Activated naive CD8-positive, alpha-beta T cell treated with anti-CD3 and anti-CD28 coated beads, Interleukin-2, amount 50 U/mL, for 24 hours (primary cell): ENCODE data around the gene SPDYE4.

Source experiments
- ATAC-seq: fragments of 150-1000 bp; cut with Tn5 transposase; one replicate; pipeline ENCODE4 v1.10.0; 2021
- DNase-seq: peaks from one replicate; pipeline ENCODE4 v3.0.0; 2021
- H3K27ac Mint-ChIP-seq: one replicate; pipeline ENCODE4 v1.8.0; 2021; ENCODE audit warnings: mild to moderate bottlenecking, mixed read lengths
- H3K27me3 Mint-ChIP-seq: one replicate; pipeline ENCODE4 v1.8.0; 2021; ENCODE audit warnings: mixed read lengths
- H3K36me3 Mint-ChIP-seq: one replicate; pipeline ENCODE4 v1.8.0; 2021; ENCODE audit warnings: low read depth, mixed read lengths
- H3K4me1 Mint-ChIP-seq: one replicate; pipeline ENCODE4 v1.8.0; 2021; ENCODE audit warnings: mixed read lengths
- H3K4me3 Mint-ChIP-seq: one replicate; pipeline ENCODE4 v1.8.0; 2021; ENCODE audit warnings: mild to moderate bottlenecking, moderate library complexity, mixed read lengths
- H3K9me3 Mint-ChIP-seq: one replicate; pipeline ENCODE4 v1.8.0; 2021; ENCODE audit warnings: mixed read lengths

The SPDYE4 gene

GRCh38 chr17:8792646-8793045 lies 34.3 kb upstream of the SPDYE4 start:
- ATAC-seq (no peak), DNase-seq (no peak)
- H3K4me3 Mint-ChIP-seq: no peak overlapping the region
- peaks cover 6% of the 10 kb centered on the region for H3K4me1 Mint-ChIP-seq
- H3K36me3 Mint-ChIP-seq: no peaks in the 10 kb centered on the region
- H3K27me3 Mint-ChIP-seq: peaks cover 2% of the 10 kb centered on the region
- H3K9me3 Mint-ChIP-seq: peaks cover 7% of the 10 kb centered on the region
- H3K27ac Mint-ChIP-seq: no peak overlapping the region

GRCh38 chr17:8791910-8792270 lies 33.5 kb upstream of the SPDYE4 start:
- ATAC-seq (peak; percentile 72), DNase-seq (no peak)
- H3K36me3 Mint-ChIP-seq: no peaks in the 10 kb centered on the region
- H3K27me3 Mint-ChIP-seq: peaks cover 2% of the 10 kb centered on the region
- H3K4me1 Mint-ChIP-seq: peaks cover 6% of the 10 kb centered on the region
- no peak overlapping the region for H3K27ac Mint-ChIP-seq
- H3K9me3 Mint-ChIP-seq: peaks cover 7% of the 10 kb centered on the region
- no peak overlapping the region for H3K4me3 Mint-ChIP-seq

- ATAC-seq: no peak
- H3K36me3 Mint-ChIP-seq: no peaks in the 10 kb centered on the region
- peaks cover 2% of the 10 kb centered on the region for H3K27me3 Mint-ChIP-seq
- H3K27ac Mint-ChIP-seq: no peak overlapping the region
- H3K4me1 Mint-ChIP-seq: peaks cover 6% of the 10 kb centered on the region
- H3K9me3 Mint-ChIP-seq: peaks cover 7% of the 10 kb centered on the region
- no peak for DNase-seq
- H3K4me3 Mint-ChIP-seq: no peak overlapping the region
These were observed 33.0 kb upstream of the SPDYE4 start for GRCh38 chr17:8791248-8791909.

GRCh38 chr17:8789743-8790142 lies 31.4 kb upstream of the SPDYE4 start:
- ATAC-seq: no peak
- peaks cover 2% of the 10 kb centered on the region for H3K27me3 Mint-ChIP-seq
- no peak overlapping the region for H3K27ac Mint-ChIP-seq
- H3K9me3 Mint-ChIP-seq: peaks cover 7% of the 10 kb centered on the region
- H3K36me3 Mint-ChIP-seq: no peaks in the 10 kb centered on the region
- peaks cover 6% of the 10 kb centered on the region for H3K4me1 Mint-ChIP-seq
- DNase-seq: no peak
- no peak overlapping the region for H3K4me3 Mint-ChIP-seq

- ATAC-seq: no peak
- no peak overlapping the region for H3K27ac Mint-ChIP-seq
- no peak overlapping the region for H3K4me3 Mint-ChIP-seq
- peaks cover 6% of the 10 kb centered on the region for H3K4me1 Mint-ChIP-seq
- H3K36me3 Mint-ChIP-seq: no peaks in the 10 kb centered on the region
- DNase-seq: no peak
- H3K9me3 Mint-ChIP-seq: peaks cover 7% of the 10 kb centered on the region
- peaks cover 2% of the 10 kb centered on the region for H3K27me3 Mint-ChIP-seq
These were observed 30.7 kb upstream of the SPDYE4 start for GRCh38 chr17:8788998-8789397.

GRCh38 chr17:8785547-8786413 lies 27.4 kb upstream of the SPDYE4 start:
- H3K9me3 Mint-ChIP-seq: no peaks in the 10 kb centered on the region
- H3K4me3 Mint-ChIP-seq: no peak overlapping the region
- H3K27me3 Mint-ChIP-seq: peaks cover 2% of the 10 kb centered on the region
- ATAC-seq: peak; percentile 43
- no peaks in the 10 kb centered on the region for H3K36me3 Mint-ChIP-seq
- DNase-seq: peak; percentile 78
- H3K4me1 Mint-ChIP-seq: peaks cover 6% of the 10 kb centered on the region
- no peak overlapping the region for H3K27ac Mint-ChIP-seq

GRCh38 chr17:8782176-8782575 lies 23.8 kb upstream of the SPDYE4 start:
- no peak for ATAC-seq
- peaks cover 6% of the 10 kb centered on the region for H3K4me1 Mint-ChIP-seq

GRCh38 chr17:8781776-8782175 lies 23.4 kb upstream of the SPDYE4 start:
- no peak for DNase-seq
- no peak for ATAC-seq
- Mint-ChIP-seq H3K4me3 (no peak overlapping the region), H3K27me3 (peaks cover 7% of the 10 kb centered on the region), H3K4me1 (peaks cover 6% of the 10 kb centered on the region), H3K9me3 (no peaks in the 10 kb centered on the region), H3K27ac (no peak overlapping the region), H3K36me3 (no peaks in the 10 kb centered on the region)

More at GRCh38 chr17:8782176-8782575, 23.8 kb upstream of the SPDYE4 start:
- no peaks in the 10 kb centered on the region for H3K9me3 Mint-ChIP-seq
- peaks cover 6% of the 10 kb centered on the region for H3K27me3 Mint-ChIP-seq
- no peak overlapping the region for H3K4me3 Mint-ChIP-seq
- H3K27ac Mint-ChIP-seq: no peak overlapping the region
- no peaks in the 10 kb centered on the region for H3K36me3 Mint-ChIP-seq
- no peak for DNase-seq

GRCh38 chr17:8776881-8777280 lies 18.5 kb upstream of the SPDYE4 start:
- peaks cover 5% of the 10 kb centered on the region for H3K4me1 Mint-ChIP-seq
- DNase-seq (no peak), ATAC-seq (no peak)
- H3K36me3 Mint-ChIP-seq: no peaks in the 10 kb centered on the region
- H3K27me3 Mint-ChIP-seq: peaks cover 12% of the 10 kb centered on the region
- H3K27ac Mint-ChIP-seq: no peak overlapping the region
- H3K4me3 Mint-ChIP-seq: no peak overlapping the region
- H3K9me3 Mint-ChIP-seq: no peaks in the 10 kb centered on the region

- H3K9me3 Mint-ChIP-seq: no peaks in the 10 kb centered on the region
- H3K4me1 Mint-ChIP-seq: no peaks in the 10 kb centered on the region
- H3K36me3 Mint-ChIP-seq: no peaks in the 10 kb centered on the region
- no peak overlapping the region for H3K27ac Mint-ChIP-seq
- DNase-seq (no peak), ATAC-seq (no peak)
- no peak overlapping the region for H3K4me3 Mint-ChIP-seq
- H3K27me3 Mint-ChIP-seq: peaks cover 12% of the 10 kb centered on the region
These were observed 17.9 kb upstream of the SPDYE4 start for GRCh38 chr17:8776248-8776647.

- Mint-ChIP-seq H3K9me3 (no peaks in the 10 kb centered on the region), H3K27me3 (peaks cover 2% of the 10 kb centered on the region), H3K4me1 (no peaks in the 10 kb centered on the region), H3K27ac (no peak overlapping the region), H3K4me3 (no peak overlapping the region), H3K36me3 (no peaks in the 10 kb centered on the region)
- DNase-seq (no peak), ATAC-seq (no peak)
These were observed 8.4 kb upstream of the SPDYE4 start for GRCh38 chr17:8766731-8767130.

- ATAC-seq (no peak), DNase-seq (no peak)
- no peak overlapping the region for H3K27ac Mint-ChIP-seq
- no peak overlapping the region for H3K4me3 Mint-ChIP-seq
- peaks cover 5% of the 10 kb centered on the region for H3K27me3 Mint-ChIP-seq
- H3K4me1 Mint-ChIP-seq: no peaks in the 10 kb centered on the region
- no peaks in the 10 kb centered on the region for H3K36me3 Mint-ChIP-seq
- no peaks in the 10 kb centered on the region for H3K9me3 Mint-ChIP-seq
These were observed 3.7 kb upstream of the SPDYE4 start for GRCh38 chr17:8762012-8762411.

GRCh38 chr17:8757189-8757588 lies 1.2 kb downstream of the SPDYE4 start:
- Mint-ChIP-seq H3K9me3 (no peaks in the 10 kb centered on the region), H3K27me3 (peaks cover 14% of the 10 kb centered on the region), H3K4me3 (no peak overlapping the region), H3K36me3 (no peaks in the 10 kb centered on the region), H3K4me1 (no peaks in the 10 kb centered on the region), H3K27ac (no peak overlapping the region)
- DNase-seq: no peak
- no peak for ATAC-seq

GRCh38 chr17:8755590-8756255 lies 2.6 kb downstream of the SPDYE4 start:
- H3K4me1 Mint-ChIP-seq: no peaks in the 10 kb centered on the region
- no peak overlapping the region for H3K4me3 Mint-ChIP-seq
- peaks cover 14% of the 10 kb centered on the region for H3K27me3 Mint-ChIP-seq
- H3K9me3 Mint-ChIP-seq: no peaks in the 10 kb centered on the region
- ATAC-seq (no peak), DNase-seq (no peak)
- no peaks in the 10 kb centered on the region for H3K36me3 Mint-ChIP-seq
- no peak overlapping the region for H3K27ac Mint-ChIP-seq

GRCh38 chr17:8754890-8755289 lies 3.5 kb downstream of the SPDYE4 start:
- H3K27me3 Mint-ChIP-seq: peaks cover 14% of the 10 kb centered on the region
- no peak overlapping the region for H3K27ac Mint-ChIP-seq
- no peak for ATAC-seq
- no peak overlapping the region for H3K4me3 Mint-ChIP-seq
- H3K36me3 Mint-ChIP-seq: no peaks in the 10 kb centered on the region
- DNase-seq: no peak
- no peaks in the 10 kb centered on the region for H3K4me1 Mint-ChIP-seq
- no peaks in the 10 kb centered on the region for H3K9me3 Mint-ChIP-seq
